Thymus (tissue), 11 donors: ENCODE data around the gene L2HGDH. TPM values are rescaled to one million over a fixed set of nuclear protein-coding genes. Genes with fewer than 3 reads are reported as not detected.

Source experiments
- DNase-seq, 9 donors: peaks; one replicate each; pipeline ENCODE4 v3.0.0-alpha.2; 2013; ENCODE audit warnings: low spot score in 9 of 9, low read depth in 6 of 9, missing footprints in 1 of 9
- H3K27ac ChIP-seq, 2 donors: one replicate each; pipeline ENCODE4 v1.5.1; 2013; ENCODE audit warnings: control low read depth in 1 of 2, low read depth in 1 of 2, low read length in 1 of 2, mild to moderate bottlenecking in 1 of 2, moderate library complexity in 1 of 2
- H3K27me3 ChIP-seq, 2 donors: one replicate each; pipeline ENCODE4 v1.5.1; 2013; ENCODE audit warnings: low read length in 1 of 2; ENCODE audit not compliant: control insufficient read depth in 2 of 2, insufficient read depth in 1 of 2
- H3K36me3 ChIP-seq, 2 donors: one replicate each; pipeline ENCODE4 v1.5.1; 2013; ENCODE audit warnings: low read length in 1 of 2, mild to moderate bottlenecking in 1 of 2, moderate library complexity in 1 of 2; ENCODE audit not compliant: control insufficient read depth in 2 of 2, insufficient read depth in 2 of 2
- H3K4me1 ChIP-seq, 2 donors: one replicate each; pipeline ENCODE4 v1.5.1; 2013; ENCODE audit warnings: low read length in 2 of 2; ENCODE audit not compliant: control insufficient read depth in 2 of 2, insufficient read depth in 2 of 2
- H3K4me3 ChIP-seq, 2 donors: one replicate each; pipeline ENCODE4 v1.5.1; 2013; ENCODE audit warnings: low read length in 2 of 2, control low read depth in 1 of 2, mild to moderate bottlenecking in 1 of 2
- H3K9me3 ChIP-seq, 2 donors: one replicate each; pipeline ENCODE4 v1.5.1; 2013; ENCODE audit warnings: low read length in 1 of 2, mild to moderate bottlenecking in 1 of 2; ENCODE audit not compliant: control insufficient read depth in 2 of 2, insufficient read depth in 1 of 2
- WGBS: extraction: QIAGEN DNeasy Blood & Tissue Kit; methylation state at CpG from one replicate; pipeline ENCODE4 v1.1.7; 2013; 5-methylcytosine and 5-hydroxymethylcytosine counted together
- polyA plus RNA-seq: library from polyadenylated mRNA; stranded (reverse); fragments of 200-250 nt; gene quantifications from one replicate; pipeline ENCODE4 v1.2.3, GENCODE V29; 2013
- total RNA-seq: library from RNA; stranded (reverse); fragments of 120-200 nt; gene quantifications from one replicate; pipeline ENCODE4 v1.2.4, GENCODE V29; 2013
- donor health status: healthy.

Gene L2HGDH
- total and polyA plus RNA-seq, 2 donors: 1.7 to 5.1 TPM

DNA sequence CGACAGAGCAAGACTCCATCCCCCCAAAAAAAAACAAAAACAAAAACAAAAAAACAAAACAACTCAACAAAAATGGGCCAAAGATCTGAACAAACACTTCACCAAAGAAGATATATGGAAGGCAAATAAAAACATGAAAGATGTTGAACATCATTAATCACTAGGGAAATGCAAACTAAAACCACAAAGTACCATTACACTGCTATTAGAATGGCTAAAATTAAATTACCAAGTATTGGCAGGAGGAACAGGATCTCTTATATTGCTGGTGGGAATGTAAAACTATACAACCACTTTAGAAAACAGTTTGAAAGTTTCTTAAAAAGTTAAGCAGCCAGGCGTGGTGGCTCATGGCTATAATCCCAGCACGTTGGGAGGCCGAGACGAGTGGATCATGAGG lies 93.5 kb downstream of the L2HGDH start:
- Histone ChIP-seq H3K36me3 (no peaks in the 10 kb centered on the region), H3K9me3 (no peaks in the 10 kb centered on the region), H3K27ac (no peak overlapping the region), H3K27me3 (no peaks in the 10 kb centered on the region), H3K4me3 (no peak overlapping the region), H3K4me1 (no peaks in the 10 kb centered on the region)
- 96% methylated on average over 5 of the region's 5 CpGs for WGBS
- no peak for DNase-seq

DNA sequence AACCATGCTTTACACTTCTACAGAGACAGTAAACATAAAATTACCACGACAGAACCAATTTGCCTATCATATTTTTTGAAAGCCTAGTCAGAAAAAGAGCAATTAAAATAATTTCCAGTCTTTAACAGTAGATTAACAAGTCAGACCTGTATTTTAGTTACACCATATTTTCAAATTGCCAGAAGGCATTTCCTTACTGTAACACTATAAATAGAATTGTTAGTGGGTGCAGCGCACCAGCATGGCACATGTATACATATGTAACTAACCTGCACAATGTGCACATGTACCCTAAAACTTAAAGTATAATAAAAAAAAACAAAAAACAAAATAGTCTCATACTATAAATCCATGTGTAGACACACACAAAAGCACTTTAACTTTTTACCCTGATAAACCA lies 96.6 kb downstream of the L2HGDH start:
- H3K27me3 ChIP-seq: no peaks in the 10 kb centered on the region
- no peaks in the 10 kb centered on the region for H3K36me3 ChIP-seq
- no peaks in the 10 kb centered on the region for H3K9me3 ChIP-seq
- 95% methylated on average over 2 of the region's 2 CpGs for WGBS
- no peak overlapping the region for H3K4me3 ChIP-seq
- no peaks in the 10 kb centered on the region for H3K4me1 ChIP-seq
- DNase-seq: no peak
- H3K27ac ChIP-seq: no peak overlapping the region

DNA sequence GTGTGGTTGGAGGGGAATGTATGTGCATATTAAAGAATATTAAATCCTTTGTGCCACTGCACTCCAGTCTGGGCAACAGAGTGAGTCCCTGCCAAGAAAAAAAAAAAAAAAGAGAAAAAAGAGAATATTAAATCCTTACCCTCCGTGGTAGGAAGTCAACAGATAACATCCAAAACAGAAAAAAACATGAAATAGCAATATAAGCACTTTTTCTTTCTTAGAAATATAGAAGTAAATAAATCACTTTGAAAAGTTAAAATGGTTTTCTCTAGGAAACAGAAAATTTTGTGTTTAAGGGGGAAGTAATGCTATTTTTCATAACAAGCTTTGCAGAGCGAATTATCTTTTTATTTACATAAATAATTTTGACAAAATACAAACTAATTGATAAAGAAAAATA lies 98.2 kb downstream of the L2HGDH start:
- Histone ChIP-seq H3K36me3 (no peaks in the 10 kb centered on the region), H3K27me3 (no peaks in the 10 kb centered on the region), H3K4me1 (no peaks in the 10 kb centered on the region), H3K9me3 (no peaks in the 10 kb centered on the region), H3K27ac (no peak overlapping the region), H3K4me3 (no peak overlapping the region)
- WGBS: 74% methylated on average over 2 of the region's 2 CpGs
- DNase-seq: no peak

DNA sequence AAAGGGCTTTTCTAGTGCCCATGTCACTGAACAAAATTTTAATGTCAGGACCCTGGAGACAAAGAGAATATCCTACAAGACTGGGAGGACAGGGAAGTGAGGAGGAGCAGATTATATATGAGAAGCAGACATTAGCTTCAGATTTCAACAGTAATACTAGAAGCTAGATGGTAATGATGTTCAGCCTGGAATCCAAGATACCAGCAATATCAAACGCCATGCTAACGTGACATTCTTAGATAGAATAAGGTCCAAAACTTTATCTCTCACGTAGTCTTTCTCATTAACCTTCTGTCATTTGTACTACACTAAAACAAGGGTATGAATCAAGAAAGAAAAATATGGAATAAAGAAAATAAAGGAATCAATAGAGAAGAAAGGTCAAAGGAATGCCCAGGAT lies 99.3 kb downstream of the L2HGDH start:
- Histone ChIP-seq H3K27ac (no peak overlapping the region), H3K9me3 (no peaks in the 10 kb centered on the region), H3K4me1 (no peaks in the 10 kb centered on the region), H3K27me3 (no peaks in the 10 kb centered on the region), H3K36me3 (no peaks in the 10 kb centered on the region), H3K4me3 (no peak overlapping the region)
- WGBS: 64% methylated on average over 3 of the region's 3 CpGs
- no peak for DNase-seq

DNA sequence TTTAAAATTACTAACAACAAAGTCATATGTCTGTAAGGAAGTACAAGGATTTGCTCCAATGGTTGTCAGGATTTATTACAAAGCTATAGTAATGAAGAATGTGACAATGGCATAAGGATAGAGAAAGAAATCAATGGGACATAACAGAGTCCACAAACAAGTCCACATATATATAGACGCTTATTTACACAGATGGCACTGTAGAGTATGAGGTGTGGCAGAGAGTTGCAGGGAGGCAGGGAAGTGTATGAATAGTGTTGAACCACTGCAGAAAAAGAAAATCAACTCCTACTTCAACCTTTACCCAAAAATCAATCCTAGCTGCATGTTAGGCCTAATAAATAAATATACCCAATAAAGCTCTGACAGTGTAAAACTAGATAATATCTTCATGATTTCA lies 102.0 kb downstream of the L2HGDH start:
- Histone ChIP-seq H3K4me1 (no peaks in the 10 kb centered on the region), H3K4me3 (no peak overlapping the region), H3K36me3 (no peaks in the 10 kb centered on the region), H3K27ac (no peak overlapping the region), H3K27me3 (no peaks in the 10 kb centered on the region), H3K9me3 (no peaks in the 10 kb centered on the region)
- no peak for DNase-seq
- 99% methylated on average over 1 of the region's 1 CpG for WGBS

- peaks cover 3 to 21% of the 10 kb centered on the region in 2 donors for H3K36me3 ChIP-seq
- H3K27me3 ChIP-seq: no peaks in the 10 kb centered on the region
- H3K9me3 ChIP-seq: no peaks in the 10 kb centered on the region
- DNase-seq: no peak
- WGBS: 97% methylated on average over 2 of the region's 2 CpGs
- H3K4me3 ChIP-seq: no peak overlapping the region
- H3K4me1 ChIP-seq: no peaks in the 10 kb centered on the region
- H3K27ac ChIP-seq: no peak overlapping the region
Measured at GRCh38 chr14:50198499-50198898, 113.5 kb downstream of the L2HGDH start.

- no peaks in the 10 kb centered on the region for H3K9me3 ChIP-seq
- DNase-seq: no peak
- no peaks in the 10 kb centered on the region for H3K27me3 ChIP-seq
- no peaks in the 10 kb centered on the region for H3K4me1 ChIP-seq
- WGBS: 41% methylated on average over 1 of the region's 1 CpG
- H3K4me3 ChIP-seq: no peak overlapping the region
- H3K27ac ChIP-seq: no peak overlapping the region
- H3K36me3 ChIP-seq: peaks cover 2 to 5% of the 10 kb centered on the region in 2 donors
Measured at GRCh38 chr14:50191499-50191898, 120.5 kb downstream of the L2HGDH start.

Other genes with a start within 250 kb of the L2HGDH start
- gene VCPKMT, start 195.7 kb downstream of the L2HGDH start, total RNA-seq: 10.5 TPM
- gene VCPKMT, start 195.7 kb downstream of the L2HGDH start, polyA plus RNA-seq: 48.3 TPM
- gene SOS2, start 80.7 kb downstream of the L2HGDH start, total RNA-seq: 11.5 TPM
- 15.4 TPM for gene SOS2, start 80.7 kb downstream of the L2HGDH start, polyA plus RNA-seq
- gene DMAC2L, start 95 bp upstream of the L2HGDH start, total RNA-seq: 5.2 TPM
- 22.2 TPM for gene DMAC2L, start 95 bp upstream of the L2HGDH start, polyA plus RNA-seq
- gene CDKL1, start 84.7 kb upstream of the L2HGDH start, total RNA-seq: 3.3 TPM
- 2.4 TPM for gene CDKL1, start 84.7 kb upstream of the L2HGDH start, polyA plus RNA-seq
- 20.8 TPM for gene MAP4K5, start 220.3 kb upstream of the L2HGDH start, total RNA-seq
- 22.9 TPM for gene MAP4K5, start 220.3 kb upstream of the L2HGDH start, polyA plus RNA-seq
- gene ATL1, start 247.9 kb upstream of the L2HGDH start, total RNA-seq: 1.5 TPM
- 2.6 TPM for gene ATL1, start 247.9 kb upstream of the L2HGDH start, polyA plus RNA-seq